ENCODE measurements around the gene LENG1.

DNA sequence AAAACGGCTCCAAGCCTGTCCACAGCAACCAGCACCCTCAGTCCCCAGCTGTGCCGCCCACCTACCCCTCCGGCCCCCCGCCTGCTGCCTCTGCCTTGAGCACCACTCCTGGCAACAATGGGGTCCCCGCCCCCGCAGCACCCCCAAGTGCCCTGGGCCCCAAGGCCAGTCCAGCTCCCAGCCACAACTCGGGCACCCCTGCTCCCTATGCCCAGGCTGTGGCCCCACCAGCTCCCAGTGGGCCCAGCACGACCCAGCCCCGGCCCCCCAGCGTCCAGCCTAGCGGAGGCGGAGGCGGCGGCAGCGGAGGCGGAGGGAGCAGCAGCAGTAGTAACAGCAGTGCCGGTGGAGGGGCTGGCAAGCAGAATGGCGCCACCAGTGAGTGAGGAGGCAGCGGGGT is 11.4 kb downstream of the LENG1 start:
- TF ChIP-seq, protein P1, sequence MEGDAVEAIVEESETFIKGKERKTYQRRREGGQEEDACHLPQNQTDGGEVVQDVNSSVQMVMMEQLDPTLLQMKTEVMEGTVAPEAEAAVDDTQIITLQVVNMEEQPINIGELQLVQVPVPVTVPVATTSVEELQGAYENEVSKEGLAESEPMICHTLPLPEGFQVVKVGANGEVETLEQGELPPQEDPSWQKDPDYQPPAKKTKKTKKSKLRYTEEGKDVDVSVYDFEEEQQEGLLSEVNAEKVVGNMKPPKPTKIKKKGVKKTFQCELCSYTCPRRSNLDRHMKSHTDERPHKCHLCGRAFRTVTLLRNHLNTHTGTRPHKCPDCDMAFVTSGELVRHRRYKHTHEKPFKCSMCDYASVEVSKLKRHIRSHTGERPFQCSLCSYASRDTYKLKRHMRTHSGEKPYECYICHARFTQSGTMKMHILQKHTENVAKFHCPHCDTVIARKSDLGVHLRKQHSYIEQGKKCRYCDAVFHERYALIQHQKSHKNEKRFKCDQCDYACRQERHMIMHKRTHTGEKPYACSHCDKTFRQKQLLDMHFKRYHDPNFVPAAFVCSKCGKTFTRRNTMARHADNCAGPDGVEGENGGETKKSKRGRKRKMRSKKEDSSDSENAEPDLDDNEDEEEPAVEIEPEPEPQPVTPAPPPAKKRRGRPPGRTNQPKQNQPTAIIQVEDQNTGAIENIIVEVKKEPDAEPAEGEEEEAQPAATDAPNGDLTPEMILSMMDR (conservative IDR thresholded peaks at IDR 0.05; ENCODE audit: low read length), result no peak
- no peak for TF ChIP-seq EZH2phosphoT487 (IDR thresholded peaks at IDR 0.05; ENCODE audit: borderline replicate concordance)
